Naive B cell (primary cell): Measurements from ENCODE around the gene ACOT2. TPM values are rescaled to one million over a fixed set of nuclear protein-coding genes. Genes with fewer than 3 reads are reported as not detected.
A peak's percentile ranks its signal among the peaks of the same experiment; 100 is the strongest.

Experiments used
- ATAC-seq, 2 donors: fragments of 150-1000 bp; cut with Tn5 transposase; 2 replicates each; pipeline ENCODE4 v1.10.0; 2021; ENCODE audit warnings: low read depth in 2 of 2, mild to moderate bottlenecking in 2 of 2, moderate library complexity in 2 of 2
- DNase-seq: peaks from one replicate; pipeline ENCODE4 v3.0.0; 2022
- H3K27ac Mint-ChIP-seq, 6 donors: one replicate each; pipeline ENCODE4 v1.8.0; 2020 to 2022; ENCODE audit warnings: mild to moderate bottlenecking in 6 of 6, mixed read lengths in 6 of 6, moderate library complexity in 5 of 6, inconsistent platforms in 2 of 6
- H3K27me3 Mint-ChIP-seq, 3 donors: one replicate each; pipeline ENCODE4 v1.8.0; 2021 to 2022; ENCODE audit warnings: mixed read lengths in 3 of 3, mild to moderate bottlenecking in 1 of 3
- H3K36me3 Mint-ChIP-seq, 2 donors: one replicate each; pipeline ENCODE4 v1.8.0; 2020 to 2022; ENCODE audit warnings: mixed read lengths in 2 of 2, inconsistent platforms in 1 of 2, mild to moderate bottlenecking in 1 of 2
- H3K4me1 Mint-ChIP-seq, 3 donors: one replicate each; pipeline ENCODE4 v1.8.0; 2020 to 2022; ENCODE audit warnings: mixed read lengths in 3 of 3, inconsistent platforms in 1 of 3, mild to moderate bottlenecking in 1 of 3, moderate library complexity in 1 of 3
- H3K4me3 Mint-ChIP-seq, 8 donors: one replicate each; pipeline ENCODE4 v1.8.0; 2020 to 2022; ENCODE audit warnings: mild to moderate bottlenecking in 8 of 8, mixed read lengths in 8 of 8, moderate library complexity in 8 of 8, inconsistent platforms in 2 of 8
- H3K9me3 Mint-ChIP-seq, 7 donors: one replicate each; pipeline ENCODE4 v1.8.0; 2020 to 2022; ENCODE audit warnings: mixed read lengths in 7 of 7, mild to moderate bottlenecking in 5 of 7, inconsistent platforms in 2 of 7, moderate library complexity in 1 of 7
- polyA plus RNA-seq, 6 donors: library from polyadenylated mRNA; unstranded; fragments of 300-500 nt; fragmentation: Illumina TruSeq; gene quantifications; one replicate each; pipeline ENCODE4 v1.2.3, GENCODE V29; 2021; ENCODE audit warnings: low read depth in 6 of 6

ACOT2 gene
- polyA plus RNA-seq, 6 donors from 2014 or later: 12.9 to 30.9 (median 23.6) TPM

GRCh38 chr14:73610687-73611086, 41.7 kb downstream of the ACOT2 start:
- peaks cover 0 to 6% (median 0%) of the 10 kb centered on the region in 7 donors for H3K9me3 Mint-ChIP-seq
- H3K36me3 Mint-ChIP-seq: no peaks in the 10 kb centered on the region
- peaks cover 0 to 7% (median 0%) of the 10 kb centered on the region in 3 donors for H3K4me1 Mint-ChIP-seq
- H3K27me3 Mint-ChIP-seq: peaks cover 0 to 32% (median 8%) of the 10 kb centered on the region in 3 donors
- ATAC-seq (no peak), DNase-seq (no peak)
- H3K27ac Mint-ChIP-seq: peak overlapping the region in 1 of 6 donors; percentile 27
- peak overlapping the region in 2 of 8 donors; percentile 14 to 87 for H3K4me3 Mint-ChIP-seq

- Mint-ChIP-seq H3K4me3 (peak within 1 kb of the TSS; percentile 85 to 93 (median 88)), H3K27ac (peak within 1 kb of the TSS in 2 of 6 donors; percentile 65 to 76)
These were observed 43.5 kb downstream of the ACOT2 start, which contains the start of gene ACOT6 for GRCh38 chr14:73612339-73613045. TSS of gene ACOT6 (plus strand) at chr14:73612517. CDS start at chr14:73612572, 55 bp downstream.

GRCh38 chr14:73613046-73613383, 44.0 kb downstream of the ACOT2 start:
- H3K4me1 Mint-ChIP-seq: peaks cover 0 to 7% (median 0%) of the 10 kb centered on the region in 3 donors
- peak overlapping the region in 1 of 6 donors; percentile 65 for H3K27ac Mint-ChIP-seq
- H3K4me3 Mint-ChIP-seq: peak overlapping the region; percentile 85 to 93 (median 88)
- peaks cover 0 to 27% (median 8%) of the 10 kb centered on the region in 3 donors for H3K27me3 Mint-ChIP-seq
- peak in 1 of 2 donors; percentile 9 for ATAC-seq
- DNase-seq: no peak
- no peaks in the 10 kb centered on the region for H3K36me3 Mint-ChIP-seq
- H3K9me3 Mint-ChIP-seq: peaks cover 0 to 6% (median 0%) of the 10 kb centered on the region in 7 donors

More at GRCh38 chr14:73612339-73613045, 43.5 kb downstream of the ACOT2 start, which contains the start of gene ACOT6:
- no peaks in the 10 kb centered on the region for H3K36me3 Mint-ChIP-seq
- H3K27me3 Mint-ChIP-seq: peaks cover 0 to 27% (median 8%) of the 10 kb centered on the region in 3 donors
- H3K4me1 Mint-ChIP-seq: peaks cover 0 to 7% (median 0%) of the 10 kb centered on the region in 3 donors
- DNase-seq: peak; percentile 42
- peaks cover 0 to 6% (median 0%) of the 10 kb centered on the region in 7 donors for H3K9me3 Mint-ChIP-seq
- ATAC-seq: peak; percentile 82 to 83

GRCh38 chr14:73613419-73613963, 44.5 kb downstream of the ACOT2 start:
- ATAC-seq (no peak), DNase-seq (no peak)
- H3K27ac Mint-ChIP-seq: no peak overlapping the region
- peaks cover 0 to 22% (median 8%) of the 10 kb centered on the region in 3 donors for H3K27me3 Mint-ChIP-seq
- no peaks in the 10 kb centered on the region for H3K36me3 Mint-ChIP-seq
- peaks cover 0 to 7% (median 0%) of the 10 kb centered on the region in 3 donors for H3K4me1 Mint-ChIP-seq
- H3K4me3 Mint-ChIP-seq: peak overlapping the region in 7 of 8 donors; percentile 85 to 93 (median 87)
- H3K9me3 Mint-ChIP-seq: peaks cover 0 to 6% (median 0%) of the 10 kb centered on the region in 7 donors

- Mint-ChIP-seq H3K27me3 (peaks cover 0 to 13% (median 0%) of the 10 kb centered on the region in 3 donors), H3K27ac (no peak overlapping the region), H3K4me1 (peaks cover 0 to 7% (median 0%) of the 10 kb centered on the region in 3 donors), H3K4me3 (no peak overlapping the region), H3K9me3 (no peaks in the 10 kb centered on the region), H3K36me3 (no peaks in the 10 kb centered on the region)
- ATAC-seq (no peak), DNase-seq (no peak)
These were observed 47.8 kb downstream of the ACOT2 start for GRCh38 chr14:73616831-73617230.

GRCh38 chr14:73619524-73619923, 50.5 kb downstream of the ACOT2 start:
- no peaks in the 10 kb centered on the region for H3K4me1 Mint-ChIP-seq
- peaks cover 0 to 9% (median 0%) of the 10 kb centered on the region in 3 donors for H3K27me3 Mint-ChIP-seq
- ATAC-seq (no peak), DNase-seq (no peak)
- H3K4me3 Mint-ChIP-seq: no peak overlapping the region
- no peaks in the 10 kb centered on the region for H3K9me3 Mint-ChIP-seq
- H3K36me3 Mint-ChIP-seq: no peaks in the 10 kb centered on the region
- no peak overlapping the region for H3K27ac Mint-ChIP-seq

- DNase-seq: no peak
- Mint-ChIP-seq H3K4me1 (no peaks in the 10 kb centered on the region), H3K4me3 (no peak overlapping the region), H3K36me3 (no peaks in the 10 kb centered on the region), H3K27ac (no peak overlapping the region), H3K27me3 (peaks cover 0 to 9% (median 0%) of the 10 kb centered on the region in 3 donors), H3K9me3 (no peaks in the 10 kb centered on the region)
- ATAC-seq: no peak
These were observed 51.3 kb downstream of the ACOT2 start for GRCh38 chr14:73620268-73620667.

- Mint-ChIP-seq H3K27me3 (peaks cover 0 to 9% (median 0%) of the 10 kb centered on the region in 3 donors), H3K36me3 (no peaks in the 10 kb centered on the region)
These were observed 54.6 kb downstream of the ACOT2 start for GRCh38 chr14:73623504-73624054.

More at GRCh38 chr14:73623504-73624054, 54.6 kb downstream of the ACOT2 start:
- no peak for DNase-seq
- no peak for ATAC-seq
- Mint-ChIP-seq H3K27ac (no peak overlapping the region), H3K4me3 (no peak overlapping the region), H3K4me1 (no peaks in the 10 kb centered on the region), H3K9me3 (no peaks in the 10 kb centered on the region)

Other genes starting within 250 kb of the ACOT2 start
- gene NUMB, start 110.7 kb upstream of the ACOT2 start, polyA plus RNA-seq: 10 to 100 TPM; 52.0 to 87.2 (median 65.7) TPM
- 10 to 100 TPM; 13.2 to 23.8 (median 20.1) TPM for gene RIOX1, start 78.3 kb upstream of the ACOT2 start, polyA plus RNA-seq
- 1 to 10 TPM; 1.4 to 4.0 (median 2.1) TPM for gene ACOT1, start 32.1 kb upstream of the ACOT2 start, polyA plus RNA-seq
- gene HEATR4, start 10.3 kb upstream of the ACOT2 start, polyA plus RNA-seq: under 1 TPM in 4 of 6 donors, not detected in 2; 0.19 to 0.60 (median 0.27) TPM
- gene ACOT4, start 22.7 kb downstream of the ACOT2 start, polyA plus RNA-seq: under 1 TPM in 4 of 6 donors, not detected in 2; 0.10 to 0.61 (median 0.35) TPM
- gene ACOT6, start 43.3 kb downstream of the ACOT2 start, polyA plus RNA-seq: not detected
- gene DNAL1, start 75.8 kb downstream of the ACOT2 start, polyA plus RNA-seq: 1 to 10 TPM; 2.3 to 7.1 (median 2.9) TPM
- 10 to 100 TPM; 10.6 to 19.7 (median 15.4) TPM for gene PNMA1, start 145.2 kb downstream of the ACOT2 start, polyA plus RNA-seq